Measurements from ENCODE around the gene TMED7.

TMED7 gene

GRCh38 chr5:115601701-115602590 is 23.9 kb downstream of the TMED7 start, which contains the start of gene TICAM2:
TSS of gene TICAM2 (minus strand) at chr5:115602479. CDS start at chr5:115581256, 21,223 bp downstream.
- H3K27ac ChIP-seq (ENCODE audit: low read depth, low read length): no peak within 1 kb of the TSS
- H3K4me3 ChIP-seq (ENCODE audit: low read depth, low read length): peak within 1 kb of the TSS; percentile 63
- no peaks in the 10 kb centered on the region for H3K9me3 ChIP-seq (ENCODE audit: control insufficient read depth, insufficient read depth, low read depth, low read length)
- peaks cover 18% of the 10 kb centered on the region for H3K4me1 ChIP-seq (ENCODE audit: control insufficient read depth, insufficient read depth, low read length)
- H3K9ac ChIP-seq (ENCODE audit: low read length): peak within 1 kb of the TSS; percentile 51
- no peaks in the 10 kb centered on the region for H3K36me3 ChIP-seq (ENCODE audit: control insufficient read depth, insufficient read depth, low read length)
- H3K27me3 ChIP-seq (ENCODE audit: control insufficient read depth, insufficient read depth, low read length): no peaks in the 10 kb centered on the region

GRCh38 chr5:115600766-115601165 is 25.1 kb downstream of the TMED7 start:
- Histone ChIP-seq H3K4me3 (ENCODE audit: low read depth, low read length) (no peak overlapping the region), H3K27me3 (ENCODE audit: control insufficient read depth, insufficient read depth, low read length) (no peaks in the 10 kb centered on the region), H3K9me3 (ENCODE audit: control insufficient read depth, insufficient read depth, low read depth, low read length) (no peaks in the 10 kb centered on the region), H3K27ac (ENCODE audit: low read depth, low read length) (no peak overlapping the region), H3K4me1 (ENCODE audit: control insufficient read depth, insufficient read depth, low read length) (peaks cover 18% of the 10 kb centered on the region), H3K9ac (ENCODE audit: low read length) (no peak overlapping the region), H3K36me3 (ENCODE audit: control insufficient read depth, insufficient read depth, low read length) (no peaks in the 10 kb centered on the region)

- no peak overlapping the region for H3K4me3 ChIP-seq (ENCODE audit: low read depth, low read length)
- H3K9me3 ChIP-seq (ENCODE audit: control insufficient read depth, insufficient read depth, low read depth, low read length): no peaks in the 10 kb centered on the region
- H3K4me1 ChIP-seq (ENCODE audit: control insufficient read depth, insufficient read depth, low read length): peaks cover 18% of the 10 kb centered on the region
- H3K9ac ChIP-seq (ENCODE audit: low read length): no peak overlapping the region
- H3K27me3 ChIP-seq (ENCODE audit: control insufficient read depth, insufficient read depth, low read length): no peaks in the 10 kb centered on the region
- no peaks in the 10 kb centered on the region for H3K36me3 ChIP-seq (ENCODE audit: control insufficient read depth, insufficient read depth, low read length)
- H3K27ac ChIP-seq (ENCODE audit: low read depth, low read length): no peak overlapping the region
Measured at GRCh38 chr5:115599924-115600323, 25.9 kb downstream of the TMED7 start.

GRCh38 chr5:115599502-115599901 is 26.3 kb downstream of the TMED7 start:
- H3K36me3 ChIP-seq (ENCODE audit: control insufficient read depth, insufficient read depth, low read length): no peaks in the 10 kb centered on the region
- H3K27me3 ChIP-seq (ENCODE audit: control insufficient read depth, insufficient read depth, low read length): no peaks in the 10 kb centered on the region
- H3K9ac ChIP-seq (ENCODE audit: low read length): no peak overlapping the region
- H3K4me1 ChIP-seq (ENCODE audit: control insufficient read depth, insufficient read depth, low read length): peaks cover 18% of the 10 kb centered on the region
- H3K27ac ChIP-seq (ENCODE audit: low read depth, low read length): no peak overlapping the region
- no peaks in the 10 kb centered on the region for H3K9me3 ChIP-seq (ENCODE audit: control insufficient read depth, insufficient read depth, low read depth, low read length)
- H3K4me3 ChIP-seq (ENCODE audit: low read depth, low read length): no peak overlapping the region

- Histone ChIP-seq H3K36me3 (ENCODE audit: control insufficient read depth, insufficient read depth, low read length) (no peaks in the 10 kb centered on the region), H3K9ac (ENCODE audit: low read length) (no peak overlapping the region), H3K4me1 (ENCODE audit: control insufficient read depth, insufficient read depth, low read length) (peaks cover 2% of the 10 kb centered on the region; the same call in 1 of the 2 replicates), H3K9me3 (ENCODE audit: control insufficient read depth, insufficient read depth, low read depth, low read length) (no peaks in the 10 kb centered on the region), H3K27me3 (ENCODE audit: control insufficient read depth, insufficient read depth, low read length) (no peaks in the 10 kb centered on the region), H3K4me3 (ENCODE audit: low read depth, low read length) (no peak overlapping the region), H3K27ac (ENCODE audit: low read depth, low read length) (no peak overlapping the region)
Measured at GRCh38 chr5:115594128-115595047, 31.4 kb downstream of the TMED7 start.

GRCh38 chr5:115589043-115589442 is 36.8 kb downstream of the TMED7 start:
- Histone ChIP-seq H3K27me3 (ENCODE audit: control insufficient read depth, insufficient read depth, low read length) (no peaks in the 10 kb centered on the region), H3K4me3 (ENCODE audit: low read depth, low read length) (no peak overlapping the region), H3K36me3 (ENCODE audit: control insufficient read depth, insufficient read depth, low read length) (no peaks in the 10 kb centered on the region), H3K9me3 (ENCODE audit: control insufficient read depth, insufficient read depth, low read depth, low read length) (no peaks in the 10 kb centered on the region), H3K27ac (ENCODE audit: low read depth, low read length) (no peak overlapping the region), H3K9ac (ENCODE audit: low read length) (no peak overlapping the region), H3K4me1 (ENCODE audit: control insufficient read depth, insufficient read depth, low read length) (no peaks in the 10 kb centered on the region)

- no peaks in the 10 kb centered on the region for H3K27me3 ChIP-seq (ENCODE audit: control insufficient read depth, insufficient read depth, low read length)
- no peaks in the 10 kb centered on the region for H3K36me3 ChIP-seq (ENCODE audit: control insufficient read depth, insufficient read depth, low read length)
- H3K4me1 ChIP-seq (ENCODE audit: control insufficient read depth, insufficient read depth, low read length): peaks cover 1% of the 10 kb centered on the region; the same call in 1 of the 2 replicates
- H3K9me3 ChIP-seq (ENCODE audit: control insufficient read depth, insufficient read depth, low read depth, low read length): no peaks in the 10 kb centered on the region
- no peak overlapping the region for H3K4me3 ChIP-seq (ENCODE audit: low read depth, low read length)
- H3K27ac ChIP-seq (ENCODE audit: low read depth, low read length): no peak overlapping the region
- no peak overlapping the region for H3K9ac ChIP-seq (ENCODE audit: low read length)
Measured at GRCh38 chr5:115588640-115589039, 37.2 kb downstream of the TMED7 start.

GRCh38 chr5:115586525-115587146 is 39.2 kb downstream of the TMED7 start:
- Histone ChIP-seq H3K27ac (ENCODE audit: low read depth, low read length) (no peak overlapping the region), H3K36me3 (ENCODE audit: control insufficient read depth, insufficient read depth, low read length) (no peaks in the 10 kb centered on the region), H3K9ac (ENCODE audit: low read length) (no peak overlapping the region), H3K4me1 (ENCODE audit: control insufficient read depth, insufficient read depth, low read length) (peaks cover 5% of the 10 kb centered on the region; the same call in 1 of the 2 replicates), H3K4me3 (ENCODE audit: low read depth, low read length) (no peak overlapping the region), H3K9me3 (ENCODE audit: control insufficient read depth, insufficient read depth, low read depth, low read length) (no peaks in the 10 kb centered on the region), H3K27me3 (ENCODE audit: control insufficient read depth, insufficient read depth, low read length) (no peaks in the 10 kb centered on the region)

GRCh38 chr5:115585265-115585664 is 40.6 kb downstream of the TMED7 start:
- no peaks in the 10 kb centered on the region for H3K27me3 ChIP-seq (ENCODE audit: control insufficient read depth, insufficient read depth, low read length)
- H3K9me3 ChIP-seq (ENCODE audit: control insufficient read depth, insufficient read depth, low read depth, low read length): no peaks in the 10 kb centered on the region
- no peaks in the 10 kb centered on the region for H3K36me3 ChIP-seq (ENCODE audit: control insufficient read depth, insufficient read depth, low read length)
- H3K4me3 ChIP-seq (ENCODE audit: low read depth, low read length): no peak overlapping the region
- no peak overlapping the region for H3K9ac ChIP-seq (ENCODE audit: low read length)
- no peak overlapping the region for H3K27ac ChIP-seq (ENCODE audit: low read depth, low read length)
- peaks cover 5% of the 10 kb centered on the region; the same call in 1 of the 2 replicates for H3K4me1 ChIP-seq (ENCODE audit: control insufficient read depth, insufficient read depth, low read length)

- Histone ChIP-seq H3K4me3 (ENCODE audit: low read depth, low read length) (no peak overlapping the region), H3K27ac (ENCODE audit: low read depth, low read length) (no peak overlapping the region), H3K9me3 (ENCODE audit: control insufficient read depth, insufficient read depth, low read depth, low read length) (no peaks in the 10 kb centered on the region), H3K27me3 (ENCODE audit: control insufficient read depth, insufficient read depth, low read length) (no peaks in the 10 kb centered on the region), H3K36me3 (ENCODE audit: control insufficient read depth, insufficient read depth, low read length) (no peaks in the 10 kb centered on the region), H3K9ac (ENCODE audit: low read length) (no peak overlapping the region), H3K4me1 (ENCODE audit: control insufficient read depth, insufficient read depth, low read length) (peaks cover 5% of the 10 kb centered on the region; the same call in 1 of the 2 replicates)
Measured at GRCh38 chr5:115584501-115584900, 41.3 kb downstream of the TMED7 start.

Data from HUES6 (cell line).